NB4 (cell line): Measurements from ENCODE around the gene MYH9.

Experiments used
- DNase-seq: peaks from one replicate; pipeline ENCODE4 v3.0.0; 2010; ENCODE audit warnings: low read depth
- H3K4me3 ChIP-seq: one replicate; pipeline ENCODE4 v1.5.1; 2011; ENCODE audit warnings: mild to moderate bottlenecking, low read depth, low read length, moderate library complexity
- MAX ChIP-seq: IDR thresholded peaks from 2 replicates; pipeline ENCODE4 v1.6.1; 2011; ENCODE audit warnings: low read depth, low read length
- MYC ChIP-seq: IDR thresholded peaks from 2 replicates; pipeline ENCODE4 v1.6.1; 2011; ENCODE audit warnings: low read depth, low read length
- POLR2A ChIP-seq: IDR thresholded peaks from 2 replicates; pipeline ENCODE4 v1.6.1; 2011; ENCODE audit warnings: mild to moderate bottlenecking; ENCODE audit not compliant: insufficient read length; ENCODE audit errors: extremely low read depth
- TF ChIP-seq, protein P1 (sequence below): IDR thresholded peaks from one replicate; pipeline ENCODE4 v1.5.1; 2012; ENCODE audit warnings: low read depth, low read length

The MYH9 gene

GRCh38 chr22:36239150-36239400 is 148.7 kb downstream of the MYH9 start:
- DNase-seq: no peak
- H3K4me3 ChIP-seq: peak overlapping the region; percentile 90
- TF ChIP-seq MAX (no peak), POLR2A (no peak), MYC (no peak)
- TF ChIP-seq, protein P1, sequence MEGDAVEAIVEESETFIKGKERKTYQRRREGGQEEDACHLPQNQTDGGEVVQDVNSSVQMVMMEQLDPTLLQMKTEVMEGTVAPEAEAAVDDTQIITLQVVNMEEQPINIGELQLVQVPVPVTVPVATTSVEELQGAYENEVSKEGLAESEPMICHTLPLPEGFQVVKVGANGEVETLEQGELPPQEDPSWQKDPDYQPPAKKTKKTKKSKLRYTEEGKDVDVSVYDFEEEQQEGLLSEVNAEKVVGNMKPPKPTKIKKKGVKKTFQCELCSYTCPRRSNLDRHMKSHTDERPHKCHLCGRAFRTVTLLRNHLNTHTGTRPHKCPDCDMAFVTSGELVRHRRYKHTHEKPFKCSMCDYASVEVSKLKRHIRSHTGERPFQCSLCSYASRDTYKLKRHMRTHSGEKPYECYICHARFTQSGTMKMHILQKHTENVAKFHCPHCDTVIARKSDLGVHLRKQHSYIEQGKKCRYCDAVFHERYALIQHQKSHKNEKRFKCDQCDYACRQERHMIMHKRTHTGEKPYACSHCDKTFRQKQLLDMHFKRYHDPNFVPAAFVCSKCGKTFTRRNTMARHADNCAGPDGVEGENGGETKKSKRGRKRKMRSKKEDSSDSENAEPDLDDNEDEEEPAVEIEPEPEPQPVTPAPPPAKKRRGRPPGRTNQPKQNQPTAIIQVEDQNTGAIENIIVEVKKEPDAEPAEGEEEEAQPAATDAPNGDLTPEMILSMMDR: no peak

DNA sequence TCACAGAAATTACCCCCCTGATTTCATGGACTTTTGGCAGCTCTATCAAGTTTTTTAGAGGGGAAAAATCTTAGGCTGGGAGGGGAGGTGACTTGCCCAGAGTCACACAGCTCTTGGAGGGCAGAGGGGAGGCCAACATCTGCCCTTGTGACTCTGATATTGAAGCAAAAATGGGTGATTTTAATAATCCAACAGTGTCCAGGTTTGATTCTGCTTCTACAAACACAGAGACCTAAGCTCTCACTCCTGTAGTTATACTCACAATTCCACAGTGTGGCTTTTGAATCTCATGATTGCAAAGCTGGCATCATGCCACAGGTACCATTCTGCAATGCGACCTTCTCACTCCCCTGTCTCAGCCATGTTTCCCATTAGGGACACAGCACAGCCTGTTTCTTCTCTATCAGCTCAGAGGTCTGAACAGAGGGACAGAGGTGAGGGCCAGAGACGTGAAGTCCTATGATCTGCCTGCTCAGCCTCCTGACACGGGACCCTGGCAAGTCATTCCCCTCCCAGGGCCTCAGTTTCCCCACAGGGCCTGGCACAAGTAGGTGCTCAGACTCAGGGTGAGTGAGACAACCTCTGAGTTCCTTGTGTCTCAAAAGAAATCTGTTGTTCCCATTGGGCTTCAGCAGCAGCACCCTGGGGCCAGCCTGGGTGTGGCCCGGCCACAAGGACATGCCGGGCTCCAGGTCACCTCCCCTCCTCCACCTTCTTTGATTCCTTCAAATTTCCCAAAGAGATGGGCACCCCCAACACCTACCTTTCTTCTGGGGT is 149.2 kb downstream of the MYH9 start:
- TF ChIP-seq MAX: no peak
- no peak for TF ChIP-seq MYC
- TF ChIP-seq, protein P1: no peak
- no peak for TF ChIP-seq POLR2A
- DNase-seq: peak; percentile 16
- peak overlapping the region; percentile 90 for H3K4me3 ChIP-seq

DNA sequence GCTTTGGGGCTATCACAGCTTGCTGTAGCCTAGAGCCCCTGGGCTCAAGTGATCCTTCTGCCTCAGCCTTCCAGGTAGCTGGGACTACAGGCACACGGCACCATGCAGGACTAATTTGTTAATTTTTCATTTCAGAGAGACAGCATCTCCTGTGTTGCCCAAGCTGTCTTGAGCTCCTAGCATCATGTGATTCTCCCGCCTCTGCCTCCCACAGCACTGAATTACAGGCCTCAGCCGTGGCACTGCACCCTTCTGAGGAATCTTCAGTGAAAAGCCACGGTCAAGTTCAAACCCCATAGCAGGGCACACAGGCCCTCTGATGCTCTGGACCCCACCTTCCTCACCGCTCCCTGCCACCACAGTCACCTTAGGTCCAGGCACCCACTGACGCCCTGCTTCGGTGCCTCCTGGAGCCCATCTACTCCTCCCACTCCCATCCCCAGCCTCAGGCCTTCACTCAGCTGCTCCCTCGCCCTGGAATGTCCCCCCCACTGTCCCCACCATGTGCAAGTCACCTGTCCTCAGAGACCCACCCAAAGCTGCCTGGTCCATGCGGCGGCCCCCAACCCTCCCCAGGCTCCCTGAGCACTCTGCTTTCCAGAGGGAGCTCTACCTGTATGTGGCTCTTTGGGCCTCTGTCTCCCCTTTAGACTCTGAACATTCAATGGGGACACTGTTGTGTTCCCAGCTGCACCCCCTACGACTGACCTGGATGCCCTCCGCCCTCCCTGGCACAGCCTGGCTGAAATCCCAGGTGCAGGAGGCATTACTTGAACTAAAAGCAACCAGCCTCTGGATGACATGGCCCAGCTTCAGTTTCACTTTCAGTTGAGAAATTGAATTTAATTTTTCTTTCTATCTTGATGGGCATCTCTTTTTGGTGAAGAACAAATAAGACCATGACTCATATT is 150.1 kb downstream of the MYH9 start:
- no peak for TF ChIP-seq POLR2A
- no peak for TF ChIP-seq MYC
- TF ChIP-seq, protein P1: no peak
- TF ChIP-seq MAX: no peak
- H3K4me3 ChIP-seq: peak overlapping the region; percentile 90
- DNase-seq: no peak

DNA sequence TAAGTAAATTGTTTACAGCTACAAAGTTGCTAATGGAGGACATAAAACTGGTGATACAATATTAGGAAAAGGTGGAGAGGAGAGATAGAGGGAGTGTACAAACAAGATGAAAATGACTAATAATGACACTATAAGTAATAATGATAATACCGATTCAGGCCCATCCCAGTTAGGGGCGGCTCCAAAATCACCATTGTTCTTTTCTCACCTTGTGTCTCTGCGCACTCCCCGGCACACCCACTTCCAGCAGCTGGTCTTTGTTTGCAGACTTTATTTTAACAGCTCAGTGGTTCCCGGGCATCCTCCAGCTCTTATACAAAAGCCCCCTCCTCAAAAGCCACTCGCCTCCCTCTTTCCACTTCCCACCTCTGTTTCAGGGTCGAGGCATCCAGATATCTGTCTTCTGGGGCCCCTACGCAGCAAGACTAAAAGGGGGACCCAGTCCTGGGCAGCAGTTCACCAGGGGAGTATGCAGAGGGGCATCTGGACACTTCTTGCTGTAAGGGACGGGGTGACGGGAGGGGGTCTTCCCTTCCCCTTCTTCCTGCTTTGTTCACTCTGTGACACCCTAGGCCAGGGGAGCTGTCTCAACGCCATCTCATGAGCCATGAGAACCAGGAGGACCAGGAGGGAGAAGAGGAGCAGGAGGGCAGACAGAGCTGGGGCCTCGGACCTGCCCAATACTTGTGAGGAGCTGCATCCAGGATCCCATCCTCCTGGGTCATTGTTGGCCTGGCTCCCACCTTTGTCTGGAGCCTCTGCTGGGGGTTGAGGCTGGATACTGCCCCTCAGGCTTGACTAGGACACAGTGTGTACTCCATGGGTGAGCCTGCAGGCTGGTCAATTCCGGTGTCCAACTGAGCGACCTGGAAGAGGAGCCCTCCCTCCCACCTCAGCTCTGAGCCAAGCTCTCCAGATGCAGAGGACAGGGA is 151.1 kb downstream of the MYH9 start:
- DNase-seq: no peak
- TF ChIP-seq MYC: no peak
- TF ChIP-seq MAX: no peak
- TF ChIP-seq POLR2A: no peak
- TF ChIP-seq, protein P1: no peak
- H3K4me3 ChIP-seq: no peak overlapping the region

DNA sequence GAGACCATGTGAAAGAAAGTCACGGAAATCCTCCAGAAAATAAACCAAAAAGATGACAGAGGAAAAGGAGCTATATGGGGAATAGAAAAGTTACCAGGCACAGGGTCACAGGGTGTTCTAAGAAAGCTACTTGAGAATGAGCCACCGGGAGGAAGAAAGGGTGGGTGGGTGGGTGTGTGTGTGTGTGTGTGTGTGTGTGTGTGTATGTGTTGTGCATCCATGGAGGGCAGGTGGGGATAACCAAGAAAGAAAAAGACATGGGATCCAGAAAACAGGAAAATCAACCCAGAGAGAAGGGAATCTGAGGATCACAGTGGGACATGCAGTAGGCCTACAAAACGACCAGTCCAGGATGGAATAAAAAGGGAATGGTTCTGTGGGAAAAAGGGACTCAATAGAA is 152.2 kb downstream of the MYH9 start:
- TF ChIP-seq MAX (no peak), POLR2A (no peak), MYC (no peak)
- TF ChIP-seq, protein P1: no peak
- no peak for DNase-seq
- no peak overlapping the region for H3K4me3 ChIP-seq
